G401 (cell line): ENCODE measurements around the gene CD226. TPM values are rescaled to one million over a fixed set of nuclear protein-coding genes. Genes with fewer than 3 reads are reported as not detected.
"Not testable (repeated sequence)": the region's sequence is repeated elsewhere in the genome, so short reads cannot be mapped to it uniquely, and the experiment has no call there.

Experiments used
- DNase-seq: peaks from one replicate; pipeline ENCODE4 v3.0.0-alpha.2; 2015; ENCODE audit warnings: low spot score
- in situ Hi-C: cut with HindIII; loops from 2 replicates; pipeline ENCODE4 v1.10.0; 2016; ENCODE audit warnings: low sequenced_read_pairs, mixed read lengths
- total RNA-seq: library from RNA; depleted of rRNA; stranded (reverse); fragments of >200 nt; shearing (Covaris generic); gene quantifications from 2 replicates; pipeline ENCODE4 v1.2.3, GENCODE V29; 2014; rRNA removed

CD226 gene
- 0.07 and 0.31 TPM in 2 replicates for total RNA-seq

DNA sequence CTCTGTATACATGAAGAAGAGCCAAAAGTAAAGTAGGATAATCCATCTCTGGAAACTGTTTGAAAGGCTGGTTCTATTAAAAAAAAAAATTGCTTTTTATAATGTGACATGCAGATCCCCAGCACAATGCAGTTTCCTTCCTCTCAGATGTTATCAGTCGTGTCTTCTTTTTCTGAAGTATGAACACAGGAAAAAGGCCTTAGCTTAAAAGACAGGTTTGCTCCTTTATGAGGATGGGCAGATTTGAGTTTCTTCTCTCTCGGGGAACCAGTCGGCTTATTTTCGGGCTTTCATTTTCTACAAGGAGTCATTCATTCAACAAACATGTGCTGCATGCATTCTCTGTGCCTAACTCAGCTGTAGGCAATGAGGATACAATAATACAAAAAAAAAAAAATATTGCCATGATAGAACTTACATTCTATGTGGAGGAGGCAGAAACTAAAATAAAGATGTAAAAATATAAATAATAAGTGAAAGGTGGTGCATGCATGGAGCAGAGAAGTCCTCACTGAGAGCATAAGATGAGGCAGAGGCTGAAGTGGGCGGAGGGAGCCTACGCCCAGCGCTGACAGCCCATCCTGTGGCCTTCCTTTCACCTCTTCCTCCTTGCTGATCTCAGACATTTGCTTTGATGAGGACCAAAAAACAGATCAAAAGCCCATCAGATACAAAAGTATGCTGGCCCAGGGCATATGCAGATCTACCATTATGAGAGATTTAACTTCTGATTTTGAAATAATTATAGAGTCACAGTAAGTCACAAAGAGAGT is at the start of gene CD226:
TSS of gene CD226 (minus strand) at position 513 of the 773 bp plus-strand sequence. CDS start at position 46, 467 bp downstream.
- no peak for DNase-seq
- in situ Hi-C loops = no loop called here

DNA sequence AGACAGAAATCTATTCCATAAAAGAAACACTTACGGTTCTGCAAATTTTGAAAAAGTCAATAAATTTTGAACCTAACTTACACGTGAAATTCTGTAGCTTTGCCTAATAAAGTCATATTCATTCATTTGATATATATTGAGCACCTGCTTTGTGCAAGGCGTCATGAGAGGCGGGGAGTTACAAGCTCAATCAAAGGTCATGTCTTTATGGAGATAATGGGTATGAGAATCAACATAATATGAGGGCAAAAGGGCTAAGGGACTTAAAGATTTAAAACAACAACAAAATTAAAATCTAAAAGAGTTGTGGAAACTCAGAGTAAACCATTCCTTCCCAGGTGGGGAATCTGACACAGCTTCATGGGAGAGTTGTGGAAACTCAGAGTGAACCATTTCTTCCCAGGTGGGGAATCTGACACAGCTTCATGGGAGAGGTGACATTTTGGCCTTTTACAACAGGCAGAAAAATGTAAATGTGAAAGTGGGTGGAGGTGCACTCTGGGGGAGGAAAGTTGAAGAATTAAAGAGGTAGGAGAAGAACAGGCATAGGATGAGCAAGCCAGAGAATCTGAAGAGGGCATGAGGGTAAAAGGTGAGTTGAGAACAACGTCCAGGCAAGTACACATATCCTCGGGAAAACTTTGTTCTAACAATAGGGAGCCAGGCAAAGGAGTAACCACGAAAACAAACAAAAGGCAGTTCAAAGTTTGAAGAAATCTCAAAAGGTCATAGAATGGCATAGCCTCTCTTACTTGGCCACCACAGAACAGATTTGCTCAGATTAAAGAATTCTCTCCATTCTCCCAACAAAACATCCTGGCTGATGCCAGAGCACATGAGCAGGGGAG is 49.5 kb upstream of the CD226 start:
- no peak for DNase-seq
- in situ Hi-C loops = no loop called here

- no peak for DNase-seq
- in situ Hi-C loops = no loop called here
Measured at GRCh38 chr18:69996417-69996816, 48.7 kb upstream of the CD226 start.

DNA sequence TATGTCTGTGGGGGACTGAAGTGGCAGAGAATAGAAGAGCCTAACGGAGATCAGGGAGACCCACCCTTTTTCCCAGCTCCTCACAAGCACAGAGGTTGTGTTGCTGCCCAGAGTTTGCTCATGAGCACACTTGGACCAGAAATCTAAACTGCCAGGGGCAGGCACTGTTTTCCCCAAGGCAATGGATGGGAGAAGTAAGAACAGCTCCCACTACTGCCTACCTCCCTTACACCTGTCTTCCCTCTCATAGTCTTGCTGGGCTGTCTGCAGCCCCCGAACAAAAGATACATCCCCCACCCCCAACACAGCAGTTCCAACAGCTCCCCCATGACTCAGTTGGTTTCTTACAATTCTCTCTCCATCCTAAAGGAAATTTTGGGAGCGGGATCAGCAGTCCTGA is 48.1 kb upstream of the CD226 start:
- DNase-seq = no peak
- in situ Hi-C loops = no loop called here

DNA sequence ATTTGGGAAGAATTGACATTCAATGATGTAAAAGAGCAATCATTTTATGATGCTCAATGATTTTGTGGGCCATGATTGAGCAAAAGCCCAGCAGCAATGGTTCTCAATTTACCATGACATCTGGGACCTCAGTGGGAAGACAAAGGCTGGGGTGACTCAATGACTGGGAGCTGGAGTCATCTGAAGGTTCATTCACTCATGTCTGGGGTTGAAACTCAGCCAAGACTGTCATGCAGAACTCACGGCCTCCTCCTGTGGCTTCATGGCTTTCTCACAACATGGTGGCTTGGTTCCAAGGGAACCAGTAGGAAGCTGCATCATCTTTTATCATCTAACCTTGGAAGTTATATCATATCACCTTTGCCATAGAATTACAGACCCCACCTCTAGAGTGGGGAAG is 45.1 kb upstream of the CD226 start:
- in situ Hi-C loops = no loop called here
- DNase-seq = no peak

GRCh38 chr18:69987870-69988269 is 40.2 kb upstream of the CD226 start:
- in situ Hi-C loops = no loop called here
- DNase-seq = no peak

- in situ Hi-C loops = no loop called here
- no peak for DNase-seq
Measured at GRCh38 chr18:69985239-69985638, 37.6 kb upstream of the CD226 start.

- in situ Hi-C loops = no loop called here
Measured at GRCh38 chr18:69982417-69982816, 34.7 kb upstream of the CD226 start.

GRCh38 chr18:69981948-69982347 is 34.3 kb upstream of the CD226 start:
- DNase-seq = no peak
- in situ Hi-C loops = no loop called here

More at GRCh38 chr18:69982417-69982816, 34.7 kb upstream of the CD226 start:
- DNase-seq = no peak

DNA sequence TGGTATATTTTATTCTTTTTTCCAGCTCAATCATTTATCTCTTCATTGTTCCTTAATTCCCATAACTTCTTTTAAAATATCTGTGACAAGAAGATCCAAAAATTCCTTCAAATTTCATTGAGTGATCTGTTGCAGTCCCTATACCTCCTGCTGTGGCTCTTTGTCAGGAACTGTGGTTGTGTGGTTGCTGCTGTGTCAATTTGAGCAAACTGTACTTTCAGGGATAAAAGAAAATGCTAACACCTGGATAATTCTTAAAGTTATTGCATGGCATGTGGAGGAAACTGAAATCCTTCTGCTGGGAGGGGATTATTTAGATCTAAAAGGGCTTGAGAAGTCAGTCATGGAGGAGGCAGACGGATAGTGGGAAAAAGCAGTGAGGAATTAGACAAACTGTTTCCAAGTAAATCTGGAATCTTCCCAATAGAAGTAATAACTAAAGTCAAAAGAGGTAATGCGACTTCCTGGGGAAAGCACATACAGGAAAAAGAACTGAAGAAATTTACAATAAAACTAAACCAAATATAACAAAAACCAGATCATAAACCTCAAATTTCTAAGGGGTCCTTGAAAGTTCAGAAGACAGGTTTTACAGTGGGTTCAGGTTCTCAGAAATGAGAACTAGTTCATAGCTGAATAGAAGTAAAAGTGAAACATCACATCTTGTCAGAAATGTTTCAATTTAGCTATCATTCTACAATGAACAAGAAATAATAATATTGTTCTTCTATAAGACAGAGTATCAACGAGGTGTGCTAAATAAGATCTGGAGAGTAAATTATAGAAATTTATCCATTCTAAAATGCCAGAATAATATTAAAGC is 33.5 kb upstream of the CD226 start:
- DNase-seq = no peak
- in situ Hi-C loops = no loop called here

- in situ Hi-C loops = no loop called here
- DNase-seq = no peak
Measured at GRCh38 chr18:69980509-69980908, 32.8 kb upstream of the CD226 start.

DNA sequence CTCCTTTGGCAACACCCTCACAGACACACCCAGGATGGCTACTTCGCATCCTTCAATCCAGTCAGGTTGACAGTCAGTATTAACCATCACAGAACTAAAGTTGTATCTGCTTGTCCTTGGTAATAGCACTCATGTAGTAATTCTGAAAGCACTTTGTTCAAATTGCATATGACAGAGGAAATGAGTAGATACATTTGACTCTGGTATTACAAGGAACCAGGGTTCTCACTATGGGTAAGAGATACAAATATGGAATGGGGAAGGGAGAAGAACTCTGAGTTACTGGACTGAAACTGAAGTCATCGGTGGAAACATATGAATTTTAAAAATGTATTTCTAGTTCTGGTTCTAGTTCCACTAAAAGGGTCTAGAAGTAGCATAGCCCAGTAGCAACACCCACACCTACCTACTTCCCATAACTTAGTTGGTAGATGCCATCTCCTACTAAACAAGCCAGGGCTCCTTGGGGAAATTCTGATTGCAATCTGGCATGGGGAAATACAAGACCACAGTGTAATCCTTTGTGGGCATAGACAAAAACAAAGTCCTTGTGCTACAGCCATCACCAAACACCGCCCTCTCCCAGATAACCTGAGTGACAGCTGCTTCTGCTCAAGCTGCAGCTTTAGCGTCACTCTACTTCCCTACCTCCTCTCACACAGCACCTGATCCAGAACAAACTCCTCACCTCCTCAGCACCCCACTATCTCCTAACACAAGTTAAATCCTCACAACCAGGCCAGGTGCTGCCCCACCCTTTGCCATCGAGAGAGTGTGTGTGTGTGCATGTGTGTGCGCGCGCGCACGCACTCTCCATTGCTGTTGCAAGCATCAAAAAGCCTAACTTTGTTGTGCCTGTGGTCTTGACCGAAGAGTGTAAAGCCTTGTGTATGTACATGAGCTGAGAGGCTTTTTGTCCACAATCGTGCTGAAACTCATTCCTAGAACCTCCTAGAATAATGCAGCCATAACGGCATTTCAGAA is 31.4 kb upstream of the CD226 start:
- DNase-seq = no peak
- in situ Hi-C loops = no loop called here

- in situ Hi-C loops = not testable (repeated sequence)
Measured at GRCh38 chr18:69975294-69975693, 27.6 kb upstream of the CD226 start.

DNA sequence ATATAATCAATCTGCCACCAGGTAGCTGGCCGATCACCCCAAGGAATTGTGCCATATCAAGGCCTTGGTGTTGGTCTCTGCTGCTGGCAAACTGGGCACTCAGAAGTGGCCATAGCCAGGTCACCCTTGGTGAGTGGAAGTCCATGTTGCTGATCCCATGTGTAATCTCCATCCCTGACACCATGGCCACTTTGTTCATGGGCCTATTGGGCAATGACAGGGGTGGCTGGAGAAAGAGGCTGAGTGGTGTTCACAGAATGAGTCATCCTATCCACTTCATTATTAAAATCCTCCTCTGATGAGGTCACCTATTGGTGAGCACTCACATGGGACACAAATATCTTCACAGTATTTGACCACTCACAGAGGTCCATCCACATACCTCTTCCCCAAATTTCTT is 26.7 kb upstream of the CD226 start:
- in situ Hi-C loops = no loop called here
- DNase-seq = no peak

More at GRCh38 chr18:69975294-69975693, 27.6 kb upstream of the CD226 start:
- not testable (repeated sequence) for DNase-seq

DNA sequence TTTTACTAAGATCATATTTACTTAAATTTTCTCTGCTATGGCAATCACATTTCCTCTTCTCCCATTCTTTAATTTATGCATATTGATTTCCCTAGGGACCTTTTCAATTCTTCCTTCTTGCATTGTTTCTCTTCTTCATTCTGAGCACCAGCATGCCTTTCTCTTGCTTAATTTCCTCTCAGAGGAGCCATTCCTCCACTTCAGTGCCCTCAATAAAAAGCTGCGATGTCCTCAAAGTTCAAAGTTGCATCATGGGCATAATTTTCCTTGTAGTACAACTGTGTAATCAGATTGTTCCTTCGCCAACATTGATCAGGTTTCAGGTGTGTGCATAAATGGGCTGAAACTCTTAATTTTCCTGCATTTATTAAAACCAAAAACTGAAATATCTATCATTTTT is 21.8 kb upstream of the CD226 start:
- DNase-seq = no peak
- in situ Hi-C loops = no loop called here

DNA sequence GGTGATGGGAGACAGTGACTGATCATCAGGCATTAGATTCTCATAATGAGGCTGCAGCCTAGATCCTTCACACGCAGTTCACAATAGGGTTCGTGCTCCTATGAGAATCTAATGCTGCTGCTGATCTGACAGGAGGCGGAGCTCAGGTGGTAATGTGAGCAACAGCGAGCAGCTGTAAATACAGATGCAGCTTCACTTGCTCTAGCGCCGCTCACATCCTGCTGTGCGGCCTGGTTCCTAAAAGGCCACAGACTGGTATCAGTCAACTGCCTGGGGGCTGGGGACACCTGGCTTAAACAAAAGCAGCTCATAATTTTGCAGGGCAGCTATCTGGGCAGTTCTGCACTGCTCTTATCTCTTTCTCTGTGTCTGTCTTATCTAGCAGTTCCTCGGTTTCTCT is 20.4 kb upstream of the CD226 start:
- DNase-seq = no peak
- in situ Hi-C loops = no loop called here

- no peak for DNase-seq
- in situ Hi-C loops = no loop called here
Measured at GRCh38 chr18:69963196-69963595, 15.5 kb upstream of the CD226 start.

- in situ Hi-C loops = no loop called here
- DNase-seq = no peak
Measured at GRCh38 chr18:69961718-69962117, 14.0 kb upstream of the CD226 start.
